NB4 (cell line): ENCODE measurements around the gene OTOP2.

ENCODE experiments used
- DNase-seq: peaks from one replicate; pipeline ENCODE4 v3.0.0; 2010; ENCODE audit warnings: low read depth
- H3K4me3 ChIP-seq: one replicate; pipeline ENCODE4 v1.5.1; 2011; ENCODE audit warnings: mild to moderate bottlenecking, low read depth, low read length, moderate library complexity
- MYC ChIP-seq: IDR thresholded peaks from 2 replicates; pipeline ENCODE4 v1.6.1; 2011; ENCODE audit warnings: low read depth, low read length
- POLR2A ChIP-seq: IDR thresholded peaks from 2 replicates; pipeline ENCODE4 v1.6.1; 2011; ENCODE audit warnings: mild to moderate bottlenecking; ENCODE audit not compliant: insufficient read length; ENCODE audit errors: extremely low read depth
- TF ChIP-seq, protein P1 (sequence below): IDR thresholded peaks from 2 replicates; pipeline ENCODE4 v1.6.1; 2011; ENCODE audit warnings: low read depth, low read length
- TF ChIP-seq, protein P2 (sequence below): IDR thresholded peaks from one replicate; pipeline ENCODE4 v1.5.1; 2012; ENCODE audit warnings: low read depth, low read length

OTOP2 gene

DNA sequence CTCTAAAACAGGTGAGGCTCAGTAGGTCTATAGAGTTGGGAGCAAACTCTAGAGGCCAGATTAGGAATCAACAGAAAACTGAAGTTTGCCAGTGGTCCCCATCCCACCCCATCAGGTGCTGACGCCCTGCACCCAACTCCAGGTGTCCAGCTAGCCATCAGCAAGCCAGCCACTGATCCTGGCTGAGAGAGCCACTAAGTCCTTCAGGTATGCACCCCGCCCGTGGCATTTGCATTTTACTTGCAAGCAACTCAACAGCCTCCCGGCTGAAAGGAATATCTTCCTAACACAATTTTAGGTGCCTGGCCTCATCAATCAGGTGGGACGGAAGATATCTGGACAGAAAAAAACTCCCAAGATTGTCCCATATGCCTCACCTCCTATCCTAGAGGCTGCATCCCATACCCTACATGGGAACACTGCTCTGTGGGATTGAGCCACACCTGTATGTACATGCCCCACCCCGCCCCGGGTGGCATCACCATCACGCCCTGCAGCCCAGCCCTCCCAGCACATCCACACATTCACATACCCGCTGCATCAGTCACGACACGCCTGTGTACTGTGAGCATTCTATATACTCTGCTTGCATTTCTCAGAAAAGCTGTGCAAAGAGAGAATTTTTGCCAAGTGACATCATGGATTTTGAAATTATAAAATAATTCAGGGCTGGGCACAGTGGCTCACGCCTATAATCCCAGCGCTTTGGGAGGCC lies 19.9 kb downstream of the OTOP2 start:
- TF ChIP-seq, protein P1, sequence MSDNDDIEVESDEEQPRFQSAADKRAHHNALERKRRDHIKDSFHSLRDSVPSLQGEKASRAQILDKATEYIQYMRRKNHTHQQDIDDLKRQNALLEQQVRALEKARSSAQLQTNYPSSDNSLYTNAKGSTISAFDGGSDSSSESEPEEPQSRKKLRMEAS = no peak
- TF ChIP-seq, protein P2, sequence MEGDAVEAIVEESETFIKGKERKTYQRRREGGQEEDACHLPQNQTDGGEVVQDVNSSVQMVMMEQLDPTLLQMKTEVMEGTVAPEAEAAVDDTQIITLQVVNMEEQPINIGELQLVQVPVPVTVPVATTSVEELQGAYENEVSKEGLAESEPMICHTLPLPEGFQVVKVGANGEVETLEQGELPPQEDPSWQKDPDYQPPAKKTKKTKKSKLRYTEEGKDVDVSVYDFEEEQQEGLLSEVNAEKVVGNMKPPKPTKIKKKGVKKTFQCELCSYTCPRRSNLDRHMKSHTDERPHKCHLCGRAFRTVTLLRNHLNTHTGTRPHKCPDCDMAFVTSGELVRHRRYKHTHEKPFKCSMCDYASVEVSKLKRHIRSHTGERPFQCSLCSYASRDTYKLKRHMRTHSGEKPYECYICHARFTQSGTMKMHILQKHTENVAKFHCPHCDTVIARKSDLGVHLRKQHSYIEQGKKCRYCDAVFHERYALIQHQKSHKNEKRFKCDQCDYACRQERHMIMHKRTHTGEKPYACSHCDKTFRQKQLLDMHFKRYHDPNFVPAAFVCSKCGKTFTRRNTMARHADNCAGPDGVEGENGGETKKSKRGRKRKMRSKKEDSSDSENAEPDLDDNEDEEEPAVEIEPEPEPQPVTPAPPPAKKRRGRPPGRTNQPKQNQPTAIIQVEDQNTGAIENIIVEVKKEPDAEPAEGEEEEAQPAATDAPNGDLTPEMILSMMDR = no peak
- no peak for TF ChIP-seq POLR2A
- no peak for TF ChIP-seq MYC
- H3K4me3 ChIP-seq = no peak overlapping the region
- no peak for DNase-seq

DNA sequence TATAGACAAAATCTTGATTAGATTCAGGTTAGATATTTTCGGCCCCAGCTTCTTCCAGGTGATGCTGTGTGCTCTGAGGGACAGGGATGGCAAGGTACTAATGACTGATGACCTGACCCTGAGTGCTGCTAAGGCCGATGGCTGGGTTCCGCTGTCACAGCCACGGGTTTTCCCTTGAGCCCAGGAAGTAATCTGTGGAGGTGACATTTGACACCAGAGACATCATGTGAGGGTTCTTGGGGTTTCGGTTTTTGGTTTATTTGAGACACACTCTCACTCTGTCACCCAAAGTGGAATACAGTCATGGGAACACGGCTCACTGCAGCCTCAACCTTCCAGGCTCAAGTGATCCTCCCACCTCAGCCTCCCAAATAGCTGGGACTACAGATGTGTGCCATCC lies 21.5 kb downstream of the OTOP2 start:
- no peak for DNase-seq
- H3K4me3 ChIP-seq = no peak overlapping the region
- TF ChIP-seq, protein P2 = no peak
- TF ChIP-seq POLR2A (no peak), MYC (no peak)
- TF ChIP-seq, protein P1 = no peak

DNA sequence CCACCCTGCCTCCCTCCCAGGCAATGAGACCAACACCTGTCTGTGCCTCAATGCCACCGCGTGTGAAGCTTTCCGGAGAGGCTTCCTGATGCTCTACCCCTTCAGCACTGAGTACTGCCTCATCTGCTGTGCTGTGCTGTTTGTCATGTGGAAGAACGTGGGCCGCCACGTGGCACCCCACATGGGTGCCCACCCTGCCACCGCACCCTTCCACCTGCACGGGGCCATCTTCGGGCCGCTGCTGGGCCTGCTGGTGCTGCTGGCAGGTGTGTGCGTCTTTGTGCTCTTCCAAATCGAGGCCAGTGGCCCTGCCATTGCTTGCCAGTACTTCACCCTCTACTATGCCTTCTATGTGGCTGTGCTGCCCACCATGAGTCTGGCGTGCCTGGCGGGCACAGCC lies 22.6 kb downstream of the OTOP2 start:
- TF ChIP-seq POLR2A = no peak
- TF ChIP-seq, protein P2 = no peak
- TF ChIP-seq, protein P1 = no peak
- no peak for DNase-seq
- H3K4me3 ChIP-seq = no peak overlapping the region

DNA sequence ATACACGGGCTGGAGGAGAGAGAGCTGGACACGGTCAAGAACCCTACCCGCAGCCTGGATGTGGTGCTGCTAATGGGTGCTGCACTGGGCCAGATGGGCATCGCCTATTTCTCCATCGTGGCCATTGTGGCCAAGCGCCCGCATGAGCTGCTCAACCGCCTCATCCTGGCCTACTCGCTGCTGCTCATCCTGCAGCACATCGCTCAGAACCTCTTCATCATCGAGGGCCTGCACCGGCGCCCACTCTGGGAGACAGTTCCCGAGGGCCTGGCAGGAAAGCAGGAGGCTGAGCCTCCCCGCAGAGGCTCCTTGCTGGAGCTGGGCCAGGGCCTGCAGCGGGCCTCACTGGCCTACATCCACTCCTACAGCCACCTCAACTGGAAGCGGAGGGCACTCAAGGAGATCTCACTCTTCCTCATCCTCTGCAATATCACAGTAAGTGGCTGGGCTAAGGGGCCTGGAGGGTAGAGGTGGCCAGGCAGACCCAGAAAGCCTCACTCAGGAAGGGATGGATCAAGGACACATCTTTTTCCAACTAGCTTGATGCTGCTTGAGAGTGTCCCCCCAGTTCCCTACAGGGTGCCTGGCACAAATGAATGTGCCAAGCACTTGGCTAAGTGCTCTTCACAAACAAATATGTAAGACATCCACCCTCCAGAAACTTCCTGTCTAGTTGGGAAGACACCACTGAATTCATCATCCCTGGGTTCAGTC lies 23.1 kb downstream of the OTOP2 start:
- DNase-seq = no peak
- TF ChIP-seq, protein P1 = no peak
- TF ChIP-seq MYC = no peak
- TF ChIP-seq POLR2A = no peak
- TF ChIP-seq, protein P2 = no peak
- no peak overlapping the region for H3K4me3 ChIP-seq

DNA sequence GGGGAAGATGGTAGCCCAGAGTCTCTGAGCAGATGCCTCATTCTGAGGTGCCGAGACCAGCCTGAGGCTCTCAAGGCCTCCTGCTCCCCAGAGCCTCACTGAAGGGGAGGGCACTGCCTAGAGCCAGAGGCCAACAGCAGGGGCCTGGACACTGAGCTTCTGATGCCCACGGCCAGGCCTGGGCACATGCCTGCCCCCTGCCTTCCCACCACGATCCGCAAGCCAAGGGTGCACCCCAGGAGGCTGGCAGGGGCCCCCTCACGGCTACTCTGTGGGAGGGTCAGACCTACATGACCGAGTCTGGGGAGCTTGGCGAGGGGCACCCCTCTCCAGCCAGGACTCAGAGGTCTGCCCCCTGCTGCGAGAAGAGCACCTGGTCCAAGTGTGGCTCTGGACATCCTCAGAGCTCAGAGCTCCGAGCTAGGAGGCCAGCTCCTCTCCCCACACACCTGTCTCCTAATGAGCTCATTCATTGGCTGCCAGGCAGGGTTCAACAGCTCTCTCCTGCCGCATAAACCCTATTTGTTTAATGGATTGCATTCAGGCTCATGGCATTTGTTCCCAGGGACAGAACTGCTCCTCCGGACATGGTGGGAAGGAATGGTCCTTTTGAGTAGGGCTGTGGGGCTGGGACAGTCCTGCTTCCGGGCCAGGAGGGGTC lies 25.5 kb downstream of the OTOP2 start:
- TF ChIP-seq, protein P2 = no peak
- TF ChIP-seq, protein P1 = no peak
- TF ChIP-seq MYC = no peak
- no peak for TF ChIP-seq POLR2A
- DNase-seq = no peak
- no peak overlapping the region for H3K4me3 ChIP-seq
